Endothelial cell of coronary artery (primary cell): ENCODE results near the gene APOL5. TPM values are rescaled to one million over a fixed set of nuclear protein-coding genes. Genes with fewer than 3 reads are reported as not detected.

ENCODE experiments used
- total RNA-seq: library from RNA; depleted of rRNA; stranded (reverse); fragments of >200 nt; gene quantifications from 2 replicates; pipeline ENCODE4 v1.2.3, GENCODE V29; 2014

APOL5 gene, protein sequence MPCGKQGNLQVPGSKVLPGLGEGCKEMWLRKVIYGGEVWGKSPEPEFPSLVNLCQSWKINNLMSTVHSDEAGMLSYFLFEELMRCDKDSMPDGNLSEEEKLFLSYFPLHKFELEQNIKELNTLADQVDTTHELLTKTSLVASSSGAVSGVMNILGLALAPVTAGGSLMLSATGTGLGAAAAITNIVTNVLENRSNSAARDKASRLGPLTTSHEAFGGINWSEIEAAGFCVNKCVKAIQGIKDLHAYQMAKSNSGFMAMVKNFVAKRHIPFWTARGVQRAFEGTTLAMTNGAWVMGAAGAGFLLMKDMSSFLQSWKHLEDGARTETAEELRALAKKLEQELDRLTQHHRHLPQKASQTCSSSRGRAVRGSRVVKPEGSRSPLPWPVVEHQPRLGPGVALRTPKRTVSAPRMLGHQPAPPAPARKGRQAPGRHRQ
- total RNA-seq, result not detected in 2 replicates

DNA sequence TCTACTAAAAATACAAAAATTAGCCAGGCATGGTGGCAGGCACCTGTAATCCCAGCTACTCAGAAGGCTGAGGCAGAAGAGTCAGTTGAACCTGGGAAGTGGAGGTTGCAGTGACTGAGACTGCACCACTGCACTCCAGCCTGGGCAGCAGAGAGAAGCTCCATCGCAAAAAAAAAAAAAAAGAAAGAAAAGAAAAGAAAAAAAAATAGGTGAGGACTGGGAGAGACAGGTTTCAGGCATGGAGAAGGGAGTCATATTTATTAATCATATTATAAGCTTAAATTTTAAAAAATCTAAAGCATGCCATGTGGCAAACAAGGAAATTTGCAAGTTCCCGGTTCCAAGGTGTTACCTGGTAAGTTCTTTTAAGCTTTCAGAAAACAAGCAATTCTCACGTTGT lies at the start of gene APOL5:
Gene APOL5 (plus strand): TSS at position 301 of the 400 bp plus-strand sequence. CDS start 0 bp downstream, at position 301.

Other genes starting within 250 kb of the APOL5 start
- under 0.01 TPM in 1 of 2 replicates, not detected in the other for gene RASD2, start 177.0 kb upstream of the APOL5 start, total RNA-seq
- not detected in 2 replicates for gene MB, start 100.5 kb upstream of the APOL5 start, total RNA-seq
- gene APOL6, start 69.4 kb upstream of the APOL5 start, total RNA-seq, result 1.2 and 8.2 TPM in 2 replicates